ENCODE measurements around the gene ST3GAL2. TPM values are rescaled to one million over a fixed set of nuclear protein-coding genes. Genes with fewer than 3 reads are reported as not detected.

The ST3GAL2 gene
- total RNA-seq, 1 donor from 2014 or later = 24.5 TPM

GRCh38 chr16:70399951-70400350 lies 38.9 kb downstream of the ST3GAL2 start:
- no peak overlapping the region for H3K4me3 ChIP-seq (ENCODE audit: low read length in 3 of 3)
- H3K36me3 ChIP-seq (ENCODE audit: control insufficient read depth in 3 of 3, insufficient read depth in 3 of 3, low read length in 3 of 3) = peaks cover 13 to 20% (median 15%) of the 10 kb centered on the region in 3 donors
- no peaks in the 10 kb centered on the region for H3K9me3 ChIP-seq (ENCODE audit: control insufficient read depth in 3 of 3, low read length in 3 of 3)
- peaks cover 10 to 22% (median 11%) of the 10 kb centered on the region in 3 donors for H3K4me1 ChIP-seq (ENCODE audit: control insufficient read depth in 3 of 3, insufficient read depth in 3 of 3, low read length in 3 of 3)
- H3K27ac ChIP-seq (ENCODE audit: low read depth, low read length) = no peak overlapping the region
- no peaks in the 10 kb centered on the region for H3K27me3 ChIP-seq (ENCODE audit: control insufficient read depth in 3 of 3, insufficient read depth in 3 of 3, low read length in 3 of 3)
- no peak overlapping the region for H3K9ac ChIP-seq (ENCODE audit: low read depth in 1 of 3, low read length in 3 of 3)

- no peak overlapping the region for H3K4me3 ChIP-seq (ENCODE audit: low read length in 3 of 3)
- peaks cover 13 to 23% (median 15%) of the 10 kb centered on the region in 3 donors for H3K36me3 ChIP-seq (ENCODE audit: control insufficient read depth in 3 of 3, insufficient read depth in 3 of 3, low read length in 3 of 3)
- H3K9me3 ChIP-seq (ENCODE audit: control insufficient read depth in 3 of 3, low read length in 3 of 3) = no peaks in the 10 kb centered on the region
- no peak overlapping the region for H3K27ac ChIP-seq (ENCODE audit: low read depth, low read length)
- no peaks in the 10 kb centered on the region for H3K27me3 ChIP-seq (ENCODE audit: control insufficient read depth in 3 of 3, insufficient read depth in 3 of 3, low read length in 3 of 3)
- peaks cover 10 to 20% (median 10%) of the 10 kb centered on the region in 3 donors for H3K4me1 ChIP-seq (ENCODE audit: control insufficient read depth in 3 of 3, insufficient read depth in 3 of 3, low read length in 3 of 3)
- no peak overlapping the region for H3K9ac ChIP-seq (ENCODE audit: low read depth in 1 of 3, low read length in 3 of 3)
These were observed 39.5 kb downstream of the ST3GAL2 start for GRCh38 chr16:70399381-70399780.

- peaks cover 3 to 11% (median 6%) of the 10 kb centered on the region in 3 donors for H3K4me1 ChIP-seq (ENCODE audit: control insufficient read depth in 3 of 3, insufficient read depth in 3 of 3, low read length in 3 of 3)
- H3K27ac ChIP-seq (ENCODE audit: low read depth, low read length) = no peak overlapping the region
- no peaks in the 10 kb centered on the region for H3K27me3 ChIP-seq (ENCODE audit: control insufficient read depth in 3 of 3, insufficient read depth in 3 of 3, low read length in 3 of 3)
- peaks cover 18 to 33% (median 20%) of the 10 kb centered on the region in 3 donors for H3K36me3 ChIP-seq (ENCODE audit: control insufficient read depth in 3 of 3, insufficient read depth in 3 of 3, low read length in 3 of 3)
- no peak overlapping the region for H3K9ac ChIP-seq (ENCODE audit: low read depth in 1 of 3, low read length in 3 of 3)
- no peak overlapping the region for H3K4me3 ChIP-seq (ENCODE audit: low read length in 3 of 3)
- H3K9me3 ChIP-seq (ENCODE audit: control insufficient read depth in 3 of 3, low read length in 3 of 3) = no peaks in the 10 kb centered on the region
These were observed 40.6 kb downstream of the ST3GAL2 start for GRCh38 chr16:70398177-70398743.

DNA sequence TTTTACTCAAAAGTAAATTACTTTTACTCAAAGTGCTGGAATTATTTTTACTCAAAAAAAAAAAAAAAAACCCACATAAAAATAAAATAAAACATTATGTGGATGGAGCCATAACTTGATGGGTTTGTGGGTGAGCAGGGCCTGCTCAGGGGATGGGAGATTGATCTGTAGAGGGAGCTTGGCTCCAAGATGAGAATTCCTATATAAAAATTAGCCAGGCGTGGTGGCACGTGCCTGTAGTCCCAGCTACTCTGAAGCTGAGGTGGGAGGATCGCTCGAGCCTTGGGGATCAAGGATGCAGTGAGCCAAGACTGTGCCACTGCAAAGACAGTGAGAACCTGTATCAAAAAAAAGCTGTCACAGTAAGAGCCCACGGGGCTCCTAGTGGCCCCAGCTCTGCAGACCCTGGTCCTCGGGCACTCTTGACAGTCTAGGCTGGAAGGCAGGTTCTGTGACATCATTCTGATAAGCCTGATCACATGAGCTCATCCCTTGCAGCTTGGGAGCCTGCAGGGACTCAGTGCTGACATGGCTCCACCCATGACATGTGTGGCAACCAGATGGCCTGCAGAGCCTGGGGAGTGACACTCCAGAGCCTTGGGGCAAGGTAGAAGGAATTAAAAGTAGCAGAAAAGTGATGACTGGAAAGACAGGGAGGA lies 42.5 kb downstream of the ST3GAL2 start:
- no peak overlapping the region for H3K27ac ChIP-seq (ENCODE audit: low read depth, low read length)
- H3K36me3 ChIP-seq (ENCODE audit: control insufficient read depth in 3 of 3, insufficient read depth in 3 of 3, low read length in 3 of 3) = peaks cover 19 to 34% (median 20%) of the 10 kb centered on the region in 3 donors

GRCh38 chr16:70395345-70395901 lies 43.5 kb downstream of the ST3GAL2 start:
- H3K27ac ChIP-seq (ENCODE audit: low read depth, low read length) = no peak overlapping the region
- H3K9ac ChIP-seq (ENCODE audit: low read depth in 1 of 3, low read length in 3 of 3) = peak overlapping the region in 2 of 3 donors; percentile 21 to 45
- H3K4me1 ChIP-seq (ENCODE audit: control insufficient read depth in 3 of 3, insufficient read depth in 3 of 3, low read length in 3 of 3) = peaks cover 18 to 24% (median 19%) of the 10 kb centered on the region in 3 donors
- H3K4me3 ChIP-seq (ENCODE audit: low read length in 3 of 3) = no peak overlapping the region
- no peaks in the 10 kb centered on the region for H3K9me3 ChIP-seq (ENCODE audit: control insufficient read depth in 3 of 3, low read length in 3 of 3)
- H3K36me3 ChIP-seq (ENCODE audit: control insufficient read depth in 3 of 3, insufficient read depth in 3 of 3, low read length in 3 of 3) = peaks cover 19 to 33% (median 20%) of the 10 kb centered on the region in 3 donors
- H3K27me3 ChIP-seq (ENCODE audit: control insufficient read depth in 3 of 3, insufficient read depth in 3 of 3, low read length in 3 of 3) = no peaks in the 10 kb centered on the region

More for the DNA sequence above, 42.5 kb downstream of the ST3GAL2 start:
- H3K9me3 ChIP-seq (ENCODE audit: control insufficient read depth in 3 of 3, low read length in 3 of 3) = no peaks in the 10 kb centered on the region
- H3K27me3 ChIP-seq (ENCODE audit: control insufficient read depth in 3 of 3, insufficient read depth in 3 of 3, low read length in 3 of 3) = no peaks in the 10 kb centered on the region
- peaks cover 15 to 23% (median 16%) of the 10 kb centered on the region in 3 donors for H3K4me1 ChIP-seq (ENCODE audit: control insufficient read depth in 3 of 3, insufficient read depth in 3 of 3, low read length in 3 of 3)
- H3K4me3 ChIP-seq (ENCODE audit: low read length in 3 of 3) = no peak overlapping the region
- H3K9ac ChIP-seq (ENCODE audit: low read depth in 1 of 3, low read length in 3 of 3) = no peak overlapping the region

DNA sequence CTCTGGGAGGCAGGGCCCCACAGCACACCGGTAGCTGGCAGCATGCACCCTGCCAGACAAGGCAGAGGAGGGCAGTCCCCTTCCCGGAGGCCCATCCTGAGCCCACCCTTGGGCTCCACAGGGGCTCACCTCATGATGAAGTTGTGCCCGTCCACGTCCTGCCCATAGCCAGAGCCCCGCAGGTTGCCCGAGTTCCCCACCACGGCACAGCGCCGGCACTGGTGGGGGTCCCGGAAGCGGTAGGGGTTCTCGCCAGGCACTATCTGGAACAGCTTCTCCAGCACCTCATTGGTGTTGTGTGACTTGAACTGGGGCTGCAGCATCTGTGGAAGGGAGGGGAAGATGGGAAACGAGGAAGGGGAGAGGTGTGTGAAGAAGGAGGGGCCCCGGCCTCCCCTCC lies 44.0 kb downstream of the ST3GAL2 start:
- Histone ChIP-seq H3K27ac (ENCODE audit: low read depth, low read length) (no peak overlapping the region), H3K4me3 (ENCODE audit: low read length in 3 of 3) (no peak overlapping the region), H3K9me3 (ENCODE audit: control insufficient read depth in 3 of 3, low read length in 3 of 3) (no peaks in the 10 kb centered on the region), H3K4me1 (ENCODE audit: control insufficient read depth in 3 of 3, insufficient read depth in 3 of 3, low read length in 3 of 3) (peaks cover 18 to 24% (median 19%) of the 10 kb centered on the region in 3 donors), H3K36me3 (ENCODE audit: control insufficient read depth in 3 of 3, insufficient read depth in 3 of 3, low read length in 3 of 3) (peaks cover 17 to 29% (median 20%) of the 10 kb centered on the region in 3 donors), H3K9ac (ENCODE audit: low read depth in 1 of 3, low read length in 3 of 3) (peak overlapping the region in 2 of 3 donors; percentile 21 to 45), H3K27me3 (ENCODE audit: control insufficient read depth in 3 of 3, insufficient read depth in 3 of 3, low read length in 3 of 3) (no peaks in the 10 kb centered on the region)

DNA sequence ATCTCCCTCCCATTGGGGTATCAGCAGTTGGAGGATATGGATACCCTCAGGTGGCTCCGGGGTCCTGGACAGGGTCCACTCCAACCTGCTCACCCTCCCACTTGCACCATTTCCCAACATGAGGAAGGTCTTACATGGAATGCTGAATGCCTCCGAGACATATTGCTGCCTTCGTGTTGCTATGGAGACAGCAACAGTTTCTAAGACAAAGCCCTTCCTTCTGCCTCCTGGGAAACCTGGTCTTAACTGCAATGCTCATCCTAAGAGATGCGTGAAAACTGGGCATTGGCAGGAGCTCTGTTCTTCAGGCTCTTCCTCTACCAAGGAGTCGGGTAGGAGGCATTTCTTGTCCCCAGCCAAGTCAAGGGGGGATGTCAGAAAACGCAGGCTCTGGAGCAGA lies 45.2 kb downstream of the ST3GAL2 start:
- H3K27ac ChIP-seq (ENCODE audit: low read depth, low read length) = no peak overlapping the region
- no peaks in the 10 kb centered on the region for H3K9me3 ChIP-seq (ENCODE audit: control insufficient read depth in 3 of 3, low read length in 3 of 3)
- no peak overlapping the region for H3K9ac ChIP-seq (ENCODE audit: low read depth in 1 of 3, low read length in 3 of 3)
- H3K27me3 ChIP-seq (ENCODE audit: control insufficient read depth in 3 of 3, insufficient read depth in 3 of 3, low read length in 3 of 3) = no peaks in the 10 kb centered on the region
- H3K36me3 ChIP-seq (ENCODE audit: control insufficient read depth in 3 of 3, insufficient read depth in 3 of 3, low read length in 3 of 3) = peaks cover 14 to 28% (median 14%) of the 10 kb centered on the region in 3 donors
- peaks cover 18 to 24% (median 19%) of the 10 kb centered on the region in 3 donors for H3K4me1 ChIP-seq (ENCODE audit: control insufficient read depth in 3 of 3, insufficient read depth in 3 of 3, low read length in 3 of 3)
- no peak overlapping the region for H3K4me3 ChIP-seq (ENCODE audit: low read length in 3 of 3)

DNA sequence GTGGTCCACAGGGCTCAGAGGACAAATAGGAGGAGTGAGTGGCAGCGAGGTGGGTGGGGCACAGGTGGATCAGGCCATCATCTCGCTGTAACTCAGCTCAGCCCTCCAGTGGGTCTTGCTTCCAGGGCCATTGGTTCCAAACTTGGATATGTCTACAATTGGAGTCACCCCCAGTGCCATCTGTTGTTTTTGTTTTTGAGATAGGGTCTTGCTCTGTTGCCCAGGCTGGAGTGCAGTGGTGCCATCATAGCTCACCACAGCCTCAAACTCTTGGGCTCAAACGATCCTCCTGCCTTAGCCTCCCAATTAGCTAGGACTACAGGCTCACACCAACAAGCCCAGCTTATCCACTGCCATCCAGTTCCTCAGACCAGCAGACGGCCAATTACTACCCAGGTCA lies 46.3 kb downstream of the ST3GAL2 start:
- H3K36me3 ChIP-seq (ENCODE audit: control insufficient read depth in 3 of 3, insufficient read depth in 3 of 3, low read length in 3 of 3) = peaks cover 9 to 27% (median 11%) of the 10 kb centered on the region in 3 donors
- H3K9me3 ChIP-seq (ENCODE audit: control insufficient read depth in 3 of 3, low read length in 3 of 3) = no peaks in the 10 kb centered on the region
- H3K27me3 ChIP-seq (ENCODE audit: control insufficient read depth in 3 of 3, insufficient read depth in 3 of 3, low read length in 3 of 3) = no peaks in the 10 kb centered on the region
- no peak overlapping the region for H3K9ac ChIP-seq (ENCODE audit: low read depth in 1 of 3, low read length in 3 of 3)
- H3K27ac ChIP-seq (ENCODE audit: low read depth, low read length) = no peak overlapping the region
- peaks cover 19 to 24% (median 20%) of the 10 kb centered on the region in 3 donors for H3K4me1 ChIP-seq (ENCODE audit: control insufficient read depth in 3 of 3, insufficient read depth in 3 of 3, low read length in 3 of 3)
- no peak overlapping the region for H3K4me3 ChIP-seq (ENCODE audit: low read length in 3 of 3)

- H3K27ac ChIP-seq (ENCODE audit: low read depth, low read length) = no peak overlapping the region
- H3K9me3 ChIP-seq (ENCODE audit: control insufficient read depth in 3 of 3, low read length in 3 of 3) = no peaks in the 10 kb centered on the region
- no peak overlapping the region for H3K4me3 ChIP-seq (ENCODE audit: low read length in 3 of 3)
- H3K36me3 ChIP-seq (ENCODE audit: control insufficient read depth in 3 of 3, insufficient read depth in 3 of 3, low read length in 3 of 3) = peaks cover 9 to 27% (median 11%) of the 10 kb centered on the region in 3 donors
- no peaks in the 10 kb centered on the region for H3K27me3 ChIP-seq (ENCODE audit: control insufficient read depth in 3 of 3, insufficient read depth in 3 of 3, low read length in 3 of 3)
- no peak overlapping the region for H3K9ac ChIP-seq (ENCODE audit: low read depth in 1 of 3, low read length in 3 of 3)
- peaks cover 19 to 24% (median 21%) of the 10 kb centered on the region in 3 donors for H3K4me1 ChIP-seq (ENCODE audit: control insufficient read depth in 3 of 3, insufficient read depth in 3 of 3, low read length in 3 of 3)
These were observed 46.9 kb downstream of the ST3GAL2 start for GRCh38 chr16:70391881-70392481.
